Keratinocyte (primary cell): ENCODE data around the gene PRSS50.

Source experiments
- EZH2 ChIP-seq: IDR thresholded peaks from one replicate; pipeline ENCODE4 v1.6.1; 2012; ENCODE audit warnings: inconsistent platforms, mild to moderate bottlenecking, low read length, moderate library complexity
- TF ChIP-seq, protein P1 (sequence below), 3 experiments: IDR thresholded peaks in 1 of 3; conservative IDR thresholded peaks in 1 of 3; optimal IDR thresholded peaks in 1 of 3; 2 replicates in 2 of 3; 3 replicates in 1 of 3; pipeline versions ENCODE3 to v1.5.1; 2011; ENCODE audit warnings: low read length in 3 of 3, mild to moderate bottlenecking in 3 of 3, moderate library complexity in 2 of 3, control low read depth in 1 of 3, inconsistent platforms in 1 of 3; ENCODE audit not compliant: insufficient read depth in 2 of 3; ENCODE audit errors: extremely low read depth in 1 of 3

DNA sequence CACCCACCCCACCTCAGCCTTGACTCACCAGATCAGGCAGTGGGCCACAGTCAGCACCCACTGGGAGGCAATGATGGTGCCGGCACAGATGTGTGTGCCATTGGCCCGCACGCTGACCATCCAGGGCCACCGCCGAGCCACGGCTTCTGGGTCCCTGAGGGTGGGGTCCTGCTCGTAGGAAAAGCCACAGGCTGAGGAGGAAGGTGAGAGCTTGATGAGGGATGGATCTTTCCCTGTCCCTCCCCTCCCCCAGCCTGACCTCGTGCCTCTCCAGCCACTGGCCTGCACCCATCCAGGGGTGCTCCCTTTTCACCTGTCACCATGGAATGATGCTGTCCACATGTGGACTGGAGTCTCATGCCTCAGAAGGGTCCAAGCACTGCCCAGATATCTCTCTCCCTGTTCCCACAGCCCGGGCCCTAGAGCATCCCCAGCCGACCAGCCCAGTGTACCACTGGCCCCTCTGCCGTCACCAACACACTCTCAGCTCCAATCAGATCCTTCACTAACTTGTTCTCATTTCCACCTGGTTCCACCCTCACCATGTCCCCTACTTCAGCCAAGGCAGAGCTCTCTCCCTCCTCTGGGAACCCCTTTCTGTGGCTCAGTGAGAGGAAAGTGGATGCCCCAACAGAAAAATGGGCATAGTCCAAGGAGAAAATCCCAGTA, 2.0 kb downstream of the PRSS50 start:
- TF ChIP-seq, protein P1, sequence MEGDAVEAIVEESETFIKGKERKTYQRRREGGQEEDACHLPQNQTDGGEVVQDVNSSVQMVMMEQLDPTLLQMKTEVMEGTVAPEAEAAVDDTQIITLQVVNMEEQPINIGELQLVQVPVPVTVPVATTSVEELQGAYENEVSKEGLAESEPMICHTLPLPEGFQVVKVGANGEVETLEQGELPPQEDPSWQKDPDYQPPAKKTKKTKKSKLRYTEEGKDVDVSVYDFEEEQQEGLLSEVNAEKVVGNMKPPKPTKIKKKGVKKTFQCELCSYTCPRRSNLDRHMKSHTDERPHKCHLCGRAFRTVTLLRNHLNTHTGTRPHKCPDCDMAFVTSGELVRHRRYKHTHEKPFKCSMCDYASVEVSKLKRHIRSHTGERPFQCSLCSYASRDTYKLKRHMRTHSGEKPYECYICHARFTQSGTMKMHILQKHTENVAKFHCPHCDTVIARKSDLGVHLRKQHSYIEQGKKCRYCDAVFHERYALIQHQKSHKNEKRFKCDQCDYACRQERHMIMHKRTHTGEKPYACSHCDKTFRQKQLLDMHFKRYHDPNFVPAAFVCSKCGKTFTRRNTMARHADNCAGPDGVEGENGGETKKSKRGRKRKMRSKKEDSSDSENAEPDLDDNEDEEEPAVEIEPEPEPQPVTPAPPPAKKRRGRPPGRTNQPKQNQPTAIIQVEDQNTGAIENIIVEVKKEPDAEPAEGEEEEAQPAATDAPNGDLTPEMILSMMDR (optimal IDR thresholded peaks at IDR 0.05 in 1 of 3, IDR thresholded peaks at IDR 0.05 in 1 of 3, conservative IDR thresholded peaks at IDR 0.05 in 1 of 3; ENCODE audit: extremely low read depth in 1 of 3, insufficient read depth in 2 of 3, low read length in 3 of 3): no peak
- no peak for TF ChIP-seq EZH2
